SK-N-MC (cell line): ENCODE results near the gene SNRNP40.

ENCODE experiments used
- EZH2 ChIP-seq: fragments of 200-600 bp; sonication (generic); IDR thresholded peaks from one replicate; pipeline ENCODE4 v1.6.1; 2017; ENCODE audit warnings: antibody characterized with exemption
- FOXP2 ChIP-seq: optimal IDR thresholded peaks from 2 replicates; pipeline ENCODE3; 2011; ENCODE audit warnings: mild to moderate bottlenecking, moderate library complexity; ENCODE audit not compliant: insufficient read depth; ENCODE audit errors: extremely low read length, control extremely low read depth
- POLR2AphosphoS5 ChIP-seq: IDR thresholded peaks from 2 replicates; pipeline ENCODE4 v1.6.1; 2012; ENCODE audit warnings: mild to moderate bottlenecking, low read depth, low read length, borderline replicate concordance

DNA sequence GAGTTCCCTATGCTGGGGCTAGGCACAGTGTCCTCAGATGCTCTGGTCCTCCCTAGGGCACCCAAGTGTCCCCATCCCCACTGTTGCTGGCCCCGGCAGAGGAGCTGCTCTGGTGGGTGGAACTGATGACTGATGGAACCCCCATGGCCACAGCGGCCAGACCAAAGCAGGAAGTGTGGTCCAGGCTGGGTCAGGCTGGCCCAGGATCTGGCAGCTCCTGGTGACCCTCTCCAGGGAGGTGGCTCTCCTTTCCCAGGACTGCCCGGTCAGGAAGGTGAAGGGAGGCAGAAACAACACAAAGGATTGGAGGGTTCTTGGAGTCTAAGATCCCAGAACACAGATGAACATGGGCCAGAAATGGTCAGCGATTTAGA, 58.0 kb downstream of the SNRNP40 start:
- TF ChIP-seq EZH2 (no peak), POLR2AphosphoS5 (no peak), FOXP2 (no peak)
